Heart right ventricle (tissue), 16 donors: ENCODE measurements around the gene SKIL. TPM values are rescaled to one million over a fixed set of nuclear protein-coding genes. Genes with fewer than 3 reads are reported as not detected.

Source experiments
- ATAC-seq, 8 donors: fragments of 200-7000 bp; cut with Tn5 transposase; one replicate each; pipeline ENCODE4 v1.9.1; 2020; ENCODE audit warnings: mild to moderate bottlenecking in 8 of 8, moderate library complexity in 8 of 8, moderate number of reproducible peaks in 1 of 8
- DNase-seq, 2 donors: peaks; one replicate each; pipeline ENCODE4 v3.0.0-alpha.2; 2020
- H3K27ac ChIP-seq, 10 donors: fragments of 200-600 bp; sonication (generic) in 2 of 10; one replicate each; pipeline versions ENCODE4 v1.5.0 to v1.8.0; 2020 to 2022; ENCODE audit warnings: mild to moderate bottlenecking in 3 of 10
- H3K27me3 ChIP-seq, 7 donors: fragments of 200-600 bp; one replicate each; pipeline ENCODE4 v1.8.0; 2021 to 2022; ENCODE audit warnings: mild to moderate bottlenecking in 2 of 7
- H3K36me3 ChIP-seq, 9 donors: fragments of 200-600 bp; sonication (generic) in 1 of 9; one replicate each; pipeline versions ENCODE4 v1.5.0 to v1.8.0; 2020 to 2022; ENCODE audit warnings: mild to moderate bottlenecking in 2 of 9
- H3K4me1 ChIP-seq, 9 donors: fragments of 200-600 bp; sonication (generic) in 1 of 9; one replicate each; pipeline versions ENCODE4 v1.5.0 to v1.8.0; 2020 to 2022; ENCODE audit warnings: mild to moderate bottlenecking in 4 of 9
- H3K4me3 ChIP-seq, 10 donors: fragments of 200-600 bp; sonication (generic) in 2 of 10; one replicate each; pipeline versions ENCODE4 v1.5.0 to v1.8.0; 2020 to 2022; ENCODE audit warnings: mild to moderate bottlenecking in 7 of 10, moderate library complexity in 2 of 10
- H3K9me3 ChIP-seq, 11 donors: fragments of 200-600 bp in 10 of 11; sonication (generic) in 2 of 11; one replicate each; pipeline versions ENCODE4 v1.5.0 to v1.8.0; 2013 to 2022; ENCODE audit warnings: mild to moderate bottlenecking in 2 of 11, control low read depth in 1 of 11, moderate library complexity in 1 of 11
- CTCF ChIP-seq, 9 donors: fragments of 200-600 bp; sonication (generic) in 2 of 9; IDR thresholded peaks; one replicate each; pipeline versions ENCODE4 v1.5.0 to v1.8.0; 2021 to 2022; ENCODE audit warnings: antibody characterized with exemption in 9 of 9, mild to moderate bottlenecking in 5 of 9, moderate library complexity in 1 of 9
- WGBS, 2 donors: extraction: QIAGEN DNeasy Blood & Tissue Kit; methylation state at CpG; one replicate each; pipeline ENCODE4 v1.1.7; 2013; ENCODE audit warnings: inconsistent platforms in 1 of 2; 5-methylcytosine and 5-hydroxymethylcytosine counted together
- intact Hi-C, 10 donors: fragments of 100-400 bp; cut with DNase I; formaldehyde crosslinking; loops; one replicate each; pipeline versions ENCODE4 v1.11.1 to v1.14.2; 2022
- polyA plus RNA-seq, 2 donors: library from polyadenylated mRNA; stranded (reverse); fragments of 200-250 nt; gene quantifications; one replicate each; pipeline ENCODE4 v1.2.3, GENCODE V29; 2013
- total RNA-seq, 10 donors: library from RNA; stranded (reverse); fragmentation: NEBNext Ultra II Directional in 3 of 10; extraction: Animal tissue kit (Norgen Biotek cat#: 25700) in 3 of 10; gene quantifications; one replicate each; pipeline versions ENCODE4 v1.2.1 to v1.2.4, GENCODE V29; 2021 to 2023
- donor health status: Arrhythmogenic right ventricular cardiomyopathy.
- donor health status: ischemic (EF 13 %, LVEDD 7.1; RV severe dilation, severe dysfunction).
- donor health status: healthy with polysubstance abuse.
- donor health status: DM: no; HTN: yes; CAD: no.
- donor health status: DM: no; HTN: no; CAD: no.
- donor health status: ischemic (EF 25% LVEDD 6.9; RV normal size, moderate dysfunction).
- donor health status: ischemic (EF 25% LVEDD 5.7; RV mildly dilated, moderate dysfunction).
- donor health status: healthy.
- donor health status: DM: yes; HTN: yes; CAD: no.
- donor health status: Ischemic cardiomyopathy.
- donor health status: ischemic (EF 35%, LVEDD 5.7; RV mildly dilated, moderate dysfunction).
- donor health status: nonischemic (EF 11% LVEDD 7.7; RV severe dilation, severe dysfunction).
- donor health status: DM: yes; HTN: yes; CAD: no.
- donor health status: PGD.
- donor health status: ischemic (EF 29% LVEDD 5.4; RV normal size, mild dysfunction).
- donor health status: nonischemic (EF 23%, LVEDD 6.1; RV moderate dilation, normal function).

Gene SKIL
- total and polyA plus RNA-seq, 12 donors, result 4.9 to 32.1 (median 24.3) TPM

- 45 to 49% methylated on average over 12 of the region's 12 CpGs for WGBS, 2 donors
- peak overlapping the region in 6 of 10 donors; percentile 14 to 63 (median 50) for H3K4me3 ChIP-seq
- H3K27me3 ChIP-seq, result peaks cover 0 to 52% (median 36%) of the 10 kb centered on the region in 7 donors
- no peaks in the 10 kb centered on the region for H3K9me3 ChIP-seq
- peaks cover 12 to 39% (median 28%) of the 10 kb centered on the region in 9 donors for H3K4me1 ChIP-seq
- TF ChIP-seq CTCF (IDR thresholded peaks at IDR 0.05), result no peak
- ATAC-seq (peak in 5 of 8 donors; percentile 17 to 62 (median 27)), DNase-seq (peak in 1 of 2 donors; percentile 13)
- peak overlapping the region in 8 of 10 donors; percentile 0 to 79 (median 48) for H3K27ac ChIP-seq
- peaks cover 0 to 5% (median 0%) of the 10 kb centered on the region in 9 donors for H3K36me3 ChIP-seq
- intact Hi-C loops, result loop anchor here in 1 of 10 donors (10.0 kb wide), 1 partner anchor 84 kb away; no protein-coding TSS in a partner anchor
These were observed 63.7 kb downstream of the SKIL start for GRCh38 chr3:170421111-170421641.

DNA sequence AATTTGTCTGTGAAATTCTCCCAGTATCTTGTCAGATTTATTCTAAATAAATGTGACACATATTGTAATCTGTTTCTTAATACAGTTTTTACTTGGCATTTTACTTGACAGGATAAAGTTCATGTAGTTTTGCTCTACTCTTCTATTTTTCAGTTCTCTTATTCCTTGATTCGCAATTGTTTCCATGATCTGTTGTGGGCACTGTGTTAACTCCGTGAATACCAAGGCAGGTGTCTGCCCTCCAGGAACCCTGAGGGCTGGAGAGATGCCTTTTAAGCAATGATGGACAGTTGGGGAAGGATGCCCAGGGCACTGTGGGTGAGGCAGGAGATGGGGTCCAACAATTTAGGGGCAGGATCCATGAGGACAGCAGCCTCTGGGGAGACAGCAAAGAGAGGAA is 64.2 kb downstream of the SKIL start:
- H3K4me3 ChIP-seq, result peak overlapping the region in 5 of 10 donors; percentile 14 to 63 (median 46)
- intact Hi-C loops, result loop anchor here in 1 of 10 donors (10.0 kb wide), 1 partner anchor 83 kb away; no protein-coding TSS in a partner anchor
- TF ChIP-seq CTCF (IDR thresholded peaks at IDR 0.05), result no peak
- 81 to 87% methylated on average over 2 of the region's 2 CpGs for WGBS, 2 donors
- H3K36me3 ChIP-seq, result peaks cover 0 to 5% (median 0%) of the 10 kb centered on the region in 9 donors
- H3K9me3 ChIP-seq, result no peaks in the 10 kb centered on the region
- no peak for DNase-seq
- H3K27ac ChIP-seq, result peak overlapping the region in 4 of 10 donors; percentile 0 to 79 (median 64)
- no peak for ATAC-seq
- peaks cover 0 to 46% (median 30%) of the 10 kb centered on the region in 7 donors for H3K27me3 ChIP-seq
- H3K4me1 ChIP-seq, result peaks cover 12 to 39% (median 28%) of the 10 kb centered on the region in 9 donors

- WGBS, 2 donors, result 74 to 90% methylated on average over 8 of the region's 8 CpGs
- ATAC-seq (no peak), DNase-seq (no peak)
- peaks cover 0 to 5% (median 0%) of the 10 kb centered on the region in 9 donors for H3K36me3 ChIP-seq
- H3K9me3 ChIP-seq, result no peaks in the 10 kb centered on the region
- no peak for TF ChIP-seq CTCF (IDR thresholded peaks at IDR 0.05)
- peaks cover 0 to 33% (median 18%) of the 10 kb centered on the region in 7 donors for H3K27me3 ChIP-seq
- no peak overlapping the region for H3K4me3 ChIP-seq
- H3K4me1 ChIP-seq, result peaks cover 12 to 33% (median 27%) of the 10 kb centered on the region in 9 donors
- intact Hi-C loops, result loop anchor here in 1 of 10 donors (10.0 kb wide), 1 partner anchor 82 kb away; no protein-coding TSS in a partner anchor
- H3K27ac ChIP-seq, result no peak overlapping the region
These were observed 65.6 kb downstream of the SKIL start for GRCh38 chr3:170423001-170423615.

- H3K4me3 ChIP-seq, result no peak overlapping the region
- intact Hi-C loops, result loop anchor here in 1 of 10 donors (10.0 kb wide), 1 partner anchor 80 kb away; no protein-coding TSS in a partner anchor
- H3K4me1 ChIP-seq, result peaks cover 3 to 17% (median 11%) of the 10 kb centered on the region in 9 donors
- no peak for ATAC-seq
- TF ChIP-seq CTCF (IDR thresholded peaks at IDR 0.05), result no peak
- H3K27me3 ChIP-seq, result peaks cover 0 to 15% (median 1%) of the 10 kb centered on the region in 7 donors
- no peak for DNase-seq
- H3K27ac ChIP-seq, result no peak overlapping the region
- WGBS, 2 donors, result 81 to 82% methylated on average over 8 of the region's 8 CpGs
- H3K36me3 ChIP-seq, result peaks cover 0 to 5% (median 0%) of the 10 kb centered on the region in 9 donors
- H3K9me3 ChIP-seq, result no peaks in the 10 kb centered on the region
These were observed 67.4 kb downstream of the SKIL start for GRCh38 chr3:170424879-170425278.
